Raji (cell line): Measurements from ENCODE around the gene PCDHGB2.
"Not testable (repeated sequence)": the region's sequence is repeated elsewhere in the genome, so short reads cannot be mapped to it uniquely, and the experiment has no call there.

ENCODE experiments used
- POLR2A ChIP-seq: IDR thresholded peaks from 2 replicates; pipeline ENCODE4 v1.6.1; 2011; ENCODE audit warnings: low read depth, low read length, control low read depth; ENCODE audit not compliant: insufficient read depth

The PCDHGB2 gene

DNA sequence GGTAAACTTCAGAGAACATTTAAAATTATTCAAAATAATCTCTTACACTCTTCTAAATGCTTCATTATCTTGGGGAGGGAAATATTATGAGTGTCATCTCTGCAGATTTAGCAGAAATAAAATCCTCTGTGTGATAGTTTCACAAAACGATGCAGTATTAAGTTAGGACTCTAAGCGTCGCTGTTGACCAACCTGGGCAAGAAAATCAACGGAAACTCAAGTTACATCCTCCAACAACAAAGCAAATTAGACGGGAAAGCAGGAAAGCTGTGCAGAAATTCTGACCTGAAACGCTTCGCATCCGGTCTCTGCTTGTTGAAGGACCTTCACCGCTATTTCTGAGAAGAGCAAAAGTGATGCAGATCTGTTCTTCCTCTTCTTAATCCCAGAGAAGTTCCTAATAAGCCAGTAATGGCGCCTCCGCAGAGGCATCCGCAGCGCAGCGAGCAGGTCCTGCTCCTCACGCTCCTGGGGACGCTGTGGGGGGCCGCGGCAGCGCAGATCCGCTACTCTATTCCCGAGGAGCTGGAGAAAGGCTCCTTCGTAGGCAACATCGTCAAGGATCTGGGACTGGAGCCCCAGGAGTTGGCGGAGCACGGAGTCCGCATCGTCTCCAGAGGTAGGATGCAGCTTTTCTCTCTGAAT is 14.0 kb downstream of the PCDHGB2 start, which contains the start of gene PCDHGA6:
Gene PCDHGA6 (plus strand): TSS at position 219 of the 645 bp plus-strand sequence. CDS start 193 bp downstream, at position 412.
- no peak for TF ChIP-seq POLR2A

DNA sequence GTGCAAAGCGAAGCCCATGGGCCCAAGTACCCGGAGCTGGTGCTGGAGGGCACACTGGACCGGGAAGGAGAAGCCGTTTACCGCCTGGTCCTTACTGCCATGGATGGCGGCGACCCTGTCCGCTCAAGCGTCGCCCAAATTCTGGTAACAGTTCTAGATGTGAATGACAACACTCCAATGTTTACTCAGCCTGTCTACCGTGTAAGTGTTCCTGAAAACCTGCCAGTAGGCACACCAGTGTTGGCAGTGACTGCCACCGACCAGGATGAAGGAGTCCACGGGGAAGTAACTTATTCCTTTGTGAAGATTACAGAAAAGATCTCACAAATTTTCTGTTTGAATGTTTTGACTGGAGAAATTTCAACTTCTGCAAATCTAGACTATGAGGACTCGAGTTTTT is 14.8 kb downstream of the PCDHGB2 start:
- TF ChIP-seq POLR2A, result no peak

DNA sequence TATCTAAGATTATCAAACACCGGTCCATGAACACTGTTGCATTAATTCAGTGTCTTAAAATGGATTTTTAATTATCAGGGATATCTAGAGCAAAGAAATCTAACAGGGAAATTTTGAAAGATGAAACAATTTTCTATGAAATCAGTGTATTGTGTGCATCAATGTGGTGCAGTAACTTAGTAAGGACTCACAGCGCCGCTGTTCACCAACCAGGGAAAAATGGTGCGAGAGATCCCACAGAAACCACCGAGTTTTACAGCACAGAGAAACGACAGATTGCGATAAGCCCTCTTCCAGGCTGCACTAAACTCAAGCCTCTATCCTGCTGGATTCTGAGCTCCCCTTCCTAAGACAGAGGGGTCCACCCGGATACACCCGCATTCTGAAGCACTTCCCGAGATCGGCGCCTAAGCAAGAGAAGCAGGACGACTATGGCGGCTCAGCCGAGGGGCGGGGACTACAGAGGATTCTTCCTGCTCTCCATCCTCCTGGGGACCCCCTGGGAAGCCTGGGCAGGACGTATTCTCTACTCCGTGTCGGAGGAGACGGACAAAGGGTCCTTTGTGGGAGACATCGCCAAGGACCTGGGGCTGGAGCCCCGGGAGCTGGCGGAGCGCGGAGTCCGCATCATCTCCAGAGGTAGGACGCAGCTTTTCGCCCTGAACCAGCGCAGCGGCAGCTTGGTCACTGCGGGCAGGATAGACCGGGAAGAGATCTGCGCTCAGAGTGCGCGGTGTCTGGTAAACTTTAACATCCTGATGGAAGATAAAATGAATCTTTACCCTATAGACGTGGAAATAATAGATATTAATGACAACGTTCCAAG is 22.9 kb downstream of the PCDHGB2 start, which contains the start of gene PCDHGA7:
Gene PCDHGA7 (plus strand): TSS at position 274 of the 826 bp plus-strand sequence. CDS start 158 bp downstream, at position 432.
- TF ChIP-seq POLR2A, result no peak

DNA sequence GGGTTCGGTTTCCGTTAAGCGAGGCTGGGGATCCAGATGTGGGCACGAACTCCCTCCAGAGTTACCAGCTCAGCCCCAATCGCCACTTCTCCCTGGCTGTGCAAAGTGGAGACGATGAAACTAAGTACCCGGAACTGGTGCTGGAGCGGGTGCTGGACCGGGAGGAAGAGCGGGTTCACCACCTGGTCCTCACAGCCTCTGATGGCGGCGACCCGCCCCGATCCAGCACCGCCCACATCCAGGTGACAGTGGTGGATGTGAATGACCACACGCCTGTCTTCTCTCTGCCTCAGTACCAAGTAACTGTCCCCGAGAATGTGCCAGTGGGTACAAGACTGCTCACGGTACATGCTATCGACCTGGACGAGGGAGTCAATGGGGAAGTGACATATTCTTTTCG is 23.6 kb downstream of the PCDHGB2 start:
- TF ChIP-seq POLR2A, result no peak

DNA sequence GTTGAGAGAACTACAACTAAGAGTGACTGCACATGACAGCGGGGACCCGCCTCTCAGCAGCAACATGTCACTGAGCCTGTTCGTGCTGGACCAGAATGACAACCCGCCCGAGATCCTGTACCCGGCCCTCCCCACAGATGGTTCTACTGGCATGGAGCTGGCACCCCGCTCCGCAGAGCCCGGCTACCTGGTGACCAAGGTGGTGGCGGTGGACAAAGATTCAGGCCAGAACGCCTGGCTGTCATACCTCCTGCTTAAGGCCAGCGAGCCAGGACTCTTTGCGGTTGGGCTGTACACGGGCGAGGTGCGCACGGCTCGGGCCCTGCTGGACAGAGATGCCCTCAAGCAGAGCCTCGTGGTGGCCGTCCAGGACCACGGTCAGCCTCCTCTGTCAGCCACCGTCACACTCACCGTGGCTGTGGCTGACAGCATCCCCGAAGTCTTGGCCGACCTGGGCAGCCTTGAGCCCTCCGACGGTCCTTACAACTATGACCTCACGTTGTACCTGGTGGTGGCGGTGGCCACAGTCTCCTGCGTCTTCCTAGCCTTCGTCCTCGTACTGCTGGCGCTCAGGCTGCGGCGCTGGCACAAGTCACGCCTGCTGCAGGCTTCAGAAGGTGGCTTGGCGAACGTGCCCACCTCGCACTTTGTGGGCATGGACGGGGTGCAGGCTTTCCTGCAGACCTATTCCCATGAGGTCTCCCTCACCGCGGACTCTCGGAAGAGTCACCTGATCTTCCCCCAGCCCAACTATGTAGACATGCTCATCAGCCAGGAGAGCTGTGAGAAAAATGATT is 24.9 kb downstream of the PCDHGB2 start:
- TF ChIP-seq POLR2A, result no peak

DNA sequence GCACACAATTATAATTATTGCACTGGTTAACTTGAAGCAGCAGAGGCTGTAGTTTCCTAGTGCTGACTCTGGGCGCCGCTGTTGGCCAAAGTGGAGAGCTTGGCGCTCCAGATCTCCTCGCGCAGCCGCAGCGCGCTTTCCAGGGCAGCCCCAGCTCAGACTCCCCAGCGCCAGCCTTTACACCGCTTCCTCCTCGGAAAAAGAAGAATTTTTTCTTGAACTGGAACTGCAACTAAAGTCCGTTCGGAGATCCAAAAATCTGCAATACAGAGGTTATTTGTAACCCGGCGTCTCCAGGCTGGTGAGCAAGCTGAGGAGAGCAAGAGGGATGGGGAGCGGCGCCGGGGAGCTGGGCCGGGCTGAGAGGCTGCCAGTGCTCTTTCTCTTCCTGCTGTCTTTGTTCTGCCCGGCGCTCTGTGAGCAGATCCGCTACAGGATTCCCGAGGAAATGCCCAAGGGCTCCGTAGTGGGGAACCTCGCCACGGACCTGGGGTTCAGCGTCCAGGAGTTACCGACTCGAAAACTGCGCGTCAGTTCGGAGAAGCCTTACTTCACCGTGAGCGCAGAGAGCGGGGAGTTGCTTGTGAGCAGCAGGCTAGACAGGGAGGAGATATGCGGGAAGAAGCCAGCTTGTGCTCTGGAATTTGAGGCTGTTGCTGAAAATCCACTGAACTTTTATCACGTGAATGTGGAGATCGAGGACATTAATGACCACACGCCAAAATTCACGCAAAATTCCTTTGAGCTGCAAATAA is 27.9 kb downstream of the PCDHGB2 start, which contains the start of gene PCDHGB4:
Gene PCDHGB4 (plus strand): TSS at position 142 of the 755 bp plus-strand sequence. CDS start 187 bp downstream, at position 329.
- TF ChIP-seq POLR2A, result not testable (repeated sequence)

DNA sequence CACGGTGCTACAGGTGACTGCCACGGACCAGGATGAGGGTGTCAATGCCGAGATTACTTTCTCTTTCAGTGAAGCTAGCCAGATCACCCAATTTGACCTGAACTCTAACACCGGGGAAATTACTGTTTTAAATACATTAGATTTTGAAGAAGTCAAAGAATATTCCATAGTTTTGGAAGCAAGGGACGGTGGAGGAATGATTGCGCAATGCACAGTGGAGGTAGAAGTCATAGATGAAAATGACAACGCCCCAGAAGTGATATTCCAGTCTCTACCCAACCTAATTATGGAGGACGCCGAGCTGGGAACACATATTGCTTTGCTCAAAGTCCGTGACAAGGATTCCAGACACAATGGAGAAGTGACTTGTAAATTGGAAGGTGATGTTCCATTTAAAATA is 28.9 kb downstream of the PCDHGB2 start:
- TF ChIP-seq POLR2A, result no peak

DNA sequence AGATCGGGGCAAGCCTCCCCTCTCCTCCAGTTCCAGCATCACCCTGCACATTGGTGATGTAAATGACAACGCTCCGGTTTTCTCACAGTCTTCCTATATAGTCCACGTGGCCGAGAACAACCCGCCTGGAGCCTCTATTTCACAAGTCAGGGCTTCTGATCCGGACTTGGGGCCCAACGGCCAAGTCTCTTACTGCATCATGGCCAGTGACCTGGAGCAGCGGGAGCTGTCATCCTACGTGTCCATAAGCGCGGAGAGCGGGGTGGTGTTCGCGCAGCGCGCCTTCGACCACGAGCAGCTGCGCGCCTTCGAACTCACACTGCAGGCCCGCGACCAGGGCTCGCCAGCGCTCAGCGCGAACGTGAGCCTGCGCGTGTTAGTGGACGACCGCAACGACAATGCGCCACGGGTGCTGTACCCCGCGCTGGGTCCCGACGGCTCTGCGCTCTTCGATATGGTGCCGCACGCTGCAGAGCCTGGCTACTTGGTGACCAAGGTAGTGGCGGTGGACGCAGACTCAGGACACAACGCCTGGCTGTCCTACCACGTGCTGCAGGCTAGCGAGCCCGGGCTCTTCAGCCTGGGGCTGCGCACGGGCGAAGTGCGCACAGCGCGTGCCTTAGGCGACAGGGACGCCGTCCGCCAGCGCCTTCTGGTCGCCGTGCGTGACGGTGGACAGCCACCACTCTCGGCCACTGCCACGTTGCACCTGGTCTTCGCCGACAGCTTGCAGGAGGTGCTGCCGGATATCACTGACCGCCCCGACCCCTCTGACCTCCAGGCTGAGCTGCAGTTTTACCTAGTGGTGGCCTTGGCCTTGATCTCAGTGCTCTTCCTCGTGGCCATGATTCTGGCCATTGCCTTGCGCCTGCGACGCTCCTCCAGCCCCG is 29.6 kb downstream of the PCDHGB2 start:
- no peak for TF ChIP-seq POLR2A

DNA sequence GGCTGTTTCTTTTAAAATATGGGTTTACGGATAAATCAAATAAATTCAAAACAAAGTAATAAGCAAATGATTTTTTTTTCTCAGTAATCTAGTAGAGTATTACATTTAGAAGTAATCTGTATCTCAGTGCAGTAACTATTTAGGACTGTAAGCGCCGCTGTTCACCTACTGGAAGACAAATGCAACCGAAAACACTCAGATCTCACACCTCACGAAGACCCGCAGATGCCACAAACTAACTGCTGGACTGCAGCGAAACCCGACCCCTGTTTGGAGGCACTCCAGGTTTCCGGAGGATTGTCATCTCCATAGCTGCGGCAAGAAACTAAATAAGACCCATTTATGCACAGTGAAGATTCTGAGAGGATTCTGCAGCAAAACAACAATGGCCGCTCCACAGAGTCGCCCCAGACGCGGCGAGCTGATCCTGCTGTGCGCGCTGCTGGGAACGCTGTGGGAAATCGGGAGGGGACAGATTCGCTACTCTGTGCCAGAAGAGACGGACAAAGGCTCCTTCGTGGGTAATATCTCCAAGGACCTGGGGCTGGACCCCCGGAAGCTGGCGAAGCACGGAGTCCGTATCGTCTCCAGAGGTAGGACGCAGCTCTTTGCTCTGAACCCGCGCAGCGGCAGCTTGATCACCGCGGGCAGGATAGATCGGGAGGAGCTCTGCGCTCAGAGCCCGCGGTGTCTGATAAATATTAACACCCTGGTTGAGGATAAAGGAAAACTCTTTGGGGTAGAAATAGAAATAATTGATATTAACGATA is 32.8 kb downstream of the PCDHGB2 start, which contains the start of gene PCDHGA8:
Gene PCDHGA8 (plus strand): TSS at position 205 of the 770 bp plus-strand sequence. CDS start 181 bp downstream, at position 386.
- TF ChIP-seq POLR2A, result no peak

DNA sequence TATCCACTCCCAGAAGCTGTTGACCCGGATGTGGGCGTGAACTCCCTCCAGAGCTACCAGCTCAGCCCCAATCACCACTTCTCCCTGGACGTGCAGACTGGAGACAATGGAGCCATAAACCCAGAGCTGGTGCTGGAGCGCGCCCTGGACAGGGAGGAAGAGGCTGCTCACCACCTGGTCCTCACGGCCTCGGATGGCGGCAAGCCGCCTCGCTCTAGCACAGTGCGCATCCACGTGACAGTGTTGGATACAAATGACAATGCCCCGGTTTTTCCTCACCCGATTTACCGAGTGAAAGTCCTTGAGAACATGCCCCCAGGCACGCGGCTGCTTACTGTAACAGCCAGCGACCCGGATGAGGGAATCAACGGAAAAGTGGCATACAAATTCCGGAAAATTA is 33.5 kb downstream of the PCDHGB2 start:
- TF ChIP-seq POLR2A, result no peak

DNA sequence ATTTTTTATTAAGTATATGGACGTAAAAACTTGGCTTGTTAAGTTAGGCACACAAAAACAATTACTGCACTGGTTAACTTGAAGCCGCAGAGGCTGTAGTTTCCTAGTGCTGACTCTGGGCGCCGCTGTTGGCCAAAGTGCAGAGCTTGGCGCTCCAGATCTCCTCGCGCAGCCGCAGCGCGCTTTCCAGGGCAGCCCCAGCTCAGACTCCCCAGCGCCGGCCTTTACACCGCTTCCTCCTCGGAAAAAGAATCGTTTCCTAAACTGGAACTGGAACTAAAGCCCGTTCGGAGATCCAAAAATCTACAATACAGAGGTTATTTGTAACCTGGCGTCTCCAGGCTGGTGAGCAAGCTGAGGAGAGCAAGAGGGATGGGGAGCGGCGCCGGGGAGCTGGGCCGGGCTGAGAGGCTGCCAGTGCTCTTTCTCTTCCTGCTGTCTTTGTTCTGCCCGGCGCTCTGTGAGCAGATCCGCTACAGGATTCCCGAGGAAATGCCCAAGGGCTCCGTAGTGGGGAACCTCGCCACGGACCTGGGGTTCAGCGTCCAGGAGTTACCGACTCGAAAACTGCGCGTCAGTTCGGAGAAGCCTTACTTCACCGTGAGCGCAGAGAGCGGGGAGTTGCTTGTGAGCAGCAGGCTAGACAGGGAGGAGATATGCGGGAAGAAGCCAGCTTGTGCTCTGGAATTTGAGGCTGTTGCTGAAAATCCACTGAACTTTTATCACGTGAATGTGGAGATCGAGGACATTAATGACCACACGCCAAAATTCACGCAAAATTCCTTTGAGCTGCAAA is 38.2 kb downstream of the PCDHGB2 start, which contains the start of gene PCDHGB5:
Gene PCDHGB5 (plus strand): TSS at position 192 of the 796 bp plus-strand sequence. CDS start 181 bp downstream, at position 373.
- not testable (repeated sequence) for TF ChIP-seq POLR2A

DNA sequence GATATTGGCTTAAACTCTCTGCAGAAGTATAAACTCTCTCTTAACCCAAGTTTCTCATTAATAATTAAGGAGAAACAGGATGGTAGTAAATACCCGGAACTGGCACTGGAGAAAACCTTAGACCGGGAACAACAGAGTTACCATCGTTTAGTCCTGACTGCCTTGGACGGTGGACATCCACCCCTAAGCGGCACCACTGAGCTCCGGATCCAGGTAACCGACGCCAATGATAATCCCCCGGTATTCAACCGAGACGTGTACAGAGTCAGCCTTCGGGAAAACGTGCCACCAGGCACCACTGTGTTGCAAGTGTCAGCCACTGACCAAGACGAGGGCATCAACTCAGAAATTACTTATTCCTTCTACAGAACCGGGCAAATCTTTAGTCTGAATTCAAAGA is 38.8 kb downstream of the PCDHGB2 start:
- no peak for TF ChIP-seq POLR2A
